Thyroid gland (tissue), 4 donors: ENCODE results near the gene KDM1A.

Source experiments
- POLR2A ChIP-seq, 2 donors: fragments of 450-650 bp; IDR thresholded peaks; one replicate each; pipeline ENCODE4 v1.6.1; 2017; ENCODE audit warnings: antibody characterized with exemption in 2 of 2, mild to moderate bottlenecking in 2 of 2, moderate library complexity in 1 of 2
- TF ChIP-seq, protein P1 (sequence below), 6 experiments: fragments of 200-600 bp in 3 of 6; fragments of 450-650 bp in 3 of 6; sonication (generic) in 3 of 6; IDR thresholded peaks; one replicate each; pipeline ENCODE4 v1.5.1; 2016 to 2019; ENCODE audit warnings: antibody characterized with exemption in 6 of 6, mild to moderate bottlenecking in 2 of 6, inconsistent platforms in 1 of 6, moderate library complexity in 1 of 6

GRCh38 chr1:23026568-23026967, 7.3 kb downstream of the KDM1A start:
- TF ChIP-seq, protein P1, sequence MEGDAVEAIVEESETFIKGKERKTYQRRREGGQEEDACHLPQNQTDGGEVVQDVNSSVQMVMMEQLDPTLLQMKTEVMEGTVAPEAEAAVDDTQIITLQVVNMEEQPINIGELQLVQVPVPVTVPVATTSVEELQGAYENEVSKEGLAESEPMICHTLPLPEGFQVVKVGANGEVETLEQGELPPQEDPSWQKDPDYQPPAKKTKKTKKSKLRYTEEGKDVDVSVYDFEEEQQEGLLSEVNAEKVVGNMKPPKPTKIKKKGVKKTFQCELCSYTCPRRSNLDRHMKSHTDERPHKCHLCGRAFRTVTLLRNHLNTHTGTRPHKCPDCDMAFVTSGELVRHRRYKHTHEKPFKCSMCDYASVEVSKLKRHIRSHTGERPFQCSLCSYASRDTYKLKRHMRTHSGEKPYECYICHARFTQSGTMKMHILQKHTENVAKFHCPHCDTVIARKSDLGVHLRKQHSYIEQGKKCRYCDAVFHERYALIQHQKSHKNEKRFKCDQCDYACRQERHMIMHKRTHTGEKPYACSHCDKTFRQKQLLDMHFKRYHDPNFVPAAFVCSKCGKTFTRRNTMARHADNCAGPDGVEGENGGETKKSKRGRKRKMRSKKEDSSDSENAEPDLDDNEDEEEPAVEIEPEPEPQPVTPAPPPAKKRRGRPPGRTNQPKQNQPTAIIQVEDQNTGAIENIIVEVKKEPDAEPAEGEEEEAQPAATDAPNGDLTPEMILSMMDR (IDR thresholded peaks at IDR 0.05), result no peak
- TF ChIP-seq POLR2A (IDR thresholded peaks at IDR 0.05), result no peak
